ENCODE measurements around the gene OR6C75.
"Not testable (repeated sequence)": the region's sequence is repeated elsewhere in the genome, so short reads cannot be mapped to it uniquely, and the experiment has no call there.

GRCh38 chr12:55414396-55414823 is 51.6 kb downstream of the OR6C75 start:
- TF ChIP-seq, protein P1, sequence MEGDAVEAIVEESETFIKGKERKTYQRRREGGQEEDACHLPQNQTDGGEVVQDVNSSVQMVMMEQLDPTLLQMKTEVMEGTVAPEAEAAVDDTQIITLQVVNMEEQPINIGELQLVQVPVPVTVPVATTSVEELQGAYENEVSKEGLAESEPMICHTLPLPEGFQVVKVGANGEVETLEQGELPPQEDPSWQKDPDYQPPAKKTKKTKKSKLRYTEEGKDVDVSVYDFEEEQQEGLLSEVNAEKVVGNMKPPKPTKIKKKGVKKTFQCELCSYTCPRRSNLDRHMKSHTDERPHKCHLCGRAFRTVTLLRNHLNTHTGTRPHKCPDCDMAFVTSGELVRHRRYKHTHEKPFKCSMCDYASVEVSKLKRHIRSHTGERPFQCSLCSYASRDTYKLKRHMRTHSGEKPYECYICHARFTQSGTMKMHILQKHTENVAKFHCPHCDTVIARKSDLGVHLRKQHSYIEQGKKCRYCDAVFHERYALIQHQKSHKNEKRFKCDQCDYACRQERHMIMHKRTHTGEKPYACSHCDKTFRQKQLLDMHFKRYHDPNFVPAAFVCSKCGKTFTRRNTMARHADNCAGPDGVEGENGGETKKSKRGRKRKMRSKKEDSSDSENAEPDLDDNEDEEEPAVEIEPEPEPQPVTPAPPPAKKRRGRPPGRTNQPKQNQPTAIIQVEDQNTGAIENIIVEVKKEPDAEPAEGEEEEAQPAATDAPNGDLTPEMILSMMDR (IDR thresholded peaks at IDR 0.05; ENCODE audit: low read depth, low read length, missing input control): not testable (repeated sequence)
- TF ChIP-seq REST (IDR thresholded peaks at IDR 0.05); YY1 (IDR thresholded peaks at IDR 0.05); RAD21 (IDR thresholded peaks at IDR 0.05); TAF1 (conservative IDR thresholded peaks at IDR 0.05); GABPA (IDR thresholded peaks at IDR 0.05 in 1 of 2, conservative IDR thresholded peaks at IDR 0.05 in 1 of 2); ZBTB33 (IDR thresholded peaks at IDR 0.05); EGR1 (IDR thresholded peaks at IDR 0.05; ENCODE audit: low read depth in 2 of 2); JUND (IDR thresholded peaks at IDR 0.05); FOXA1 (IDR thresholded peaks at IDR 0.05): not testable (repeated sequence)
- TF ChIP-seq RXRA (IDR thresholded peaks at IDR 0.05) (peak in 1 of 2 donors; percentile 20), SP1 (IDR thresholded peaks at IDR 0.05) (peak; percentile 16)
- TF ChIP-seq, protein P2, sequence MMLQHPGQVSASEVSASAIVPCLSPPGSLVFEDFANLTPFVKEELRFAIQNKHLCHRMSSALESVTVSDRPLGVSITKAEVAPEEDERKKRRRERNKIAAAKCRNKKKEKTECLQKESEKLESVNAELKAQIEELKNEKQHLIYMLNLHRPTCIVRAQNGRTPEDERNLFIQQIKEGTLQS (IDR thresholded peaks at IDR 0.05): not testable (repeated sequence)
- TF ChIP-seq, protein P3, sequence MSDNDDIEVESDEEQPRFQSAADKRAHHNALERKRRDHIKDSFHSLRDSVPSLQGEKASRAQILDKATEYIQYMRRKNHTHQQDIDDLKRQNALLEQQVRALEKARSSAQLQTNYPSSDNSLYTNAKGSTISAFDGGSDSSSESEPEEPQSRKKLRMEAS (IDR thresholded peaks at IDR 0.05): not testable (repeated sequence)

Measured in liver (tissue), 3 donors.